Measurements from ENCODE around the gene MAML3. TPM values are rescaled to one million over a fixed set of nuclear protein-coding genes. Genes with fewer than 3 reads are reported as not detected.

The MAML3 gene
- total and polyA plus RNA-seq, 2 of the 13 experiments (the other 11 are each of a cell fraction or from before 2014, with no cell fraction given), result 0.05 to 0.13 TPM

GRCh38 chr4:139857977-139858376 is 296.0 kb downstream of the MAML3 start:
- intact Hi-C loops (cut with micrococcal nuclease; ENCODE audit: unreplicated experiment), result loop anchor here (2.0 to 5.0 kb wide), 2 partner anchors 15 to 96 kb away; no protein-coding TSS in a partner anchor
- Histone ChIP-seq H3K27me3 (ENCODE audit: control insufficient read depth in 1 of 2, insufficient read depth in 2 of 2, low read length in 2 of 2) (no peaks in the 10 kb centered on the region; a peak in 1 of 5 replicates), H3K4me1 (ENCODE audit: insufficient read depth, low read length) (peaks cover 77% of the 10 kb centered on the region), H3K4me2 (ENCODE audit: low read depth, low read length) (no peak overlapping the region), H3K79me2 (ENCODE audit: insufficient read depth, low read length) (no peaks in the 10 kb centered on the region), H3K27ac (ENCODE audit: extremely low read length, insufficient read depth, low read length) (no peak overlapping the region), H3K36me3 (replicated peaks in 1 of 2; ENCODE audit: control insufficient read depth in 1 of 2, insufficient read depth in 2 of 2, low read length in 2 of 2) (no peaks in the 10 kb centered on the region), H3K4me3 (replicated peaks in 1 of 3; ENCODE audit: insufficient read depth in 1 of 3, low read depth in 2 of 3, low read length in 3 of 3) (no peak overlapping the region), H2AFZ (ENCODE audit: low read length) (no peak overlapping the region), H3K9me3 (ENCODE audit: low read length) (no peaks in the 10 kb centered on the region), H4K20me1 (ENCODE audit: insufficient read depth, low read length) (no peaks in the 10 kb centered on the region), H3K9ac (ENCODE audit: insufficient read depth, low read depth, low read length) (no peak overlapping the region)
- CTCF ChIA-PET (ENCODE audit: low intra/inter-chr PET ratio, low total read pairs), result no interaction called here
- POLR2A ChIA-PET, result no interaction called here
- WGBS (ENCODE audit: low lambda C conversion rate), result 78% methylated on average over 2 of the region's 2 CpGs
- no peak for FAIRE-seq
- no peak for ATAC-seq
- in situ Hi-C loops (cut with HindIII; ENCODE audit: extremely low pct_ligation_motif_present, low pct_unique_long_range_greater_than_20kb), result no loop called here
- BruUV-seq (replicated peaks), result no TSS peak
- DNase-seq (ENCODE audit: low spot score), result no peak
- TF ChIP-seq ZNF543 (CRISPR knock-in tag; IDR thresholded peaks at IDR 0.05) (no peak), ZNF768 (CRISPR knock-in tag; IDR thresholded peaks at IDR 0.05) (peak; percentile 64; the same call in 1 of the 2 replicates), ZMYM3 (CRISPR knock-in tag; IDR thresholded peaks at IDR 0.05) (peak; percentile 50)

GRCh38 chr4:139857021-139857420 is 297.0 kb downstream of the MAML3 start:
- no peaks in the 10 kb centered on the region for H4K20me1 ChIP-seq (ENCODE audit: insufficient read depth, low read length)
- ATAC-seq, result peak; percentile 95
- no peak overlapping the region for H3K9ac ChIP-seq (ENCODE audit: insufficient read depth, low read depth, low read length)
- peak; percentile 77 for DNase-seq (ENCODE audit: low spot score)
- 3% methylated on average over 4 of the region's 4 CpGs for WGBS (ENCODE audit: low lambda C conversion rate)
- peak overlapping the region; percentile 31 for H3K27ac ChIP-seq (ENCODE audit: extremely low read length, insufficient read depth, low read length)
- H3K9me3 ChIP-seq (ENCODE audit: low read length), result no peaks in the 10 kb centered on the region
- POLR2A ChIA-PET, result interaction anchor here (1.1 kb wide), 1 partner anchor 15 kb away, joined by 3 read pairs; no protein-coding TSS in a partner anchor
- H3K36me3 ChIP-seq (replicated peaks in 1 of 2; ENCODE audit: control insufficient read depth in 1 of 2, insufficient read depth in 2 of 2, low read length in 2 of 2), result no peaks in the 10 kb centered on the region
- no peaks in the 10 kb centered on the region for H3K27me3 ChIP-seq (ENCODE audit: control insufficient read depth in 1 of 2, insufficient read depth in 2 of 2, low read length in 2 of 2)
- H3K79me2 ChIP-seq (ENCODE audit: insufficient read depth, low read length), result no peaks in the 10 kb centered on the region
- BruUV-seq (replicated peaks), result no TSS peak
- CTCF ChIA-PET (ENCODE audit: low intra/inter-chr PET ratio, low total read pairs), result no interaction called here
- in situ Hi-C loops (cut with HindIII; ENCODE audit: extremely low pct_ligation_motif_present, low pct_unique_long_range_greater_than_20kb), result no loop called here
- H3K4me3 ChIP-seq (replicated peaks in 1 of 3; ENCODE audit: insufficient read depth in 1 of 3, low read depth in 2 of 3, low read length in 3 of 3), result 0 out of 6 replicates have a peak overlapping the region, but pooled peaks of 1 of the 3 experiments have one; percentile 1
- intact Hi-C loops (cut with micrococcal nuclease; ENCODE audit: unreplicated experiment), result loop anchor here (2.0 to 5.0 kb wide), 2 partner anchors 14 to 95 kb away; no protein-coding TSS in a partner anchor
- no peak overlapping the region for H2AFZ ChIP-seq (ENCODE audit: low read length)
- H3K4me2 ChIP-seq (ENCODE audit: low read depth, low read length), result peak overlapping the region; percentile 36
- peaks cover 79% of the 10 kb centered on the region for H3K4me1 ChIP-seq (ENCODE audit: insufficient read depth, low read length)
- peak; percentile 62 for FAIRE-seq
- TF ChIP-seq TERF1 (CRISPR knock-in tag; IDR thresholded peaks at IDR 0.05), result no peak
- no peak for TF ChIP-seq ZNF280B (CRISPR knock-in tag; IDR thresholded peaks at IDR 0.05; ENCODE audit: borderline replicate concordance)
- TF ChIP-seq NFAT5 (CRISPR knock-in tag; IDR thresholded peaks at IDR 0.05), result no peak
- peak; percentile 74 for TF ChIP-seq FOXO1 (CRISPR knock-in tag; IDR thresholded peaks at IDR 0.05)
- no peak for TF ChIP-seq JUN (CRISPR knock-in tag; IDR thresholded peaks at IDR 0.05)
- 0 out of 2 replicates have a peak, but pooled peaks have one; percentile 40 for TF ChIP-seq KDM3A (CRISPR knock-in tag; IDR thresholded peaks at IDR 0.05; ENCODE audit: low read depth)
- no peak for TF ChIP-seq ZNF660 (CRISPR knock-in tag; IDR thresholded peaks at IDR 0.05; ENCODE audit: borderline replicate concordance, low read depth)
- TF ChIP-seq HHEX (CRISPR knock-in tag; IDR thresholded peaks at IDR 0.05), result no peak

All from HepG2 (cell line).